Esophagus muscularis mucosa (tissue), 4 donors: ENCODE measurements around the gene WDR27.

Experiments
- EP300 ChIP-seq: sonication (generic); formaldehyde crosslinking; IDR thresholded peaks from one replicate; pipeline ENCODE4 v1.6.1; 2017; ENCODE audit warnings: antibody characterized with exemption
- POLR2A ChIP-seq: fragments of 450-650 bp; IDR thresholded peaks from one replicate; pipeline ENCODE4 v1.6.1; 2017; ENCODE audit warnings: antibody characterized with exemption, moderate library complexity, mild to moderate bottlenecking, low read depth
- POLR2AphosphoS5 ChIP-seq, 2 donors: sonication (generic); formaldehyde crosslinking; IDR thresholded peaks; one replicate each; pipeline ENCODE4 v1.6.1; 2017; ENCODE audit warnings: antibody characterized with exemption in 2 of 2
- TF ChIP-seq, protein P1 (sequence below), 3 experiments: fragments of 200-600 bp in 2 of 3; fragments of 450-650 bp in 1 of 3; sonication (generic) in 2 of 3; IDR thresholded peaks; one replicate each; pipeline ENCODE4 v1.5.1; 2017 to 2019; ENCODE audit warnings: antibody characterized with exemption in 3 of 3, mild to moderate bottlenecking in 2 of 3, moderate library complexity in 1 of 3

GRCh38 chr6:169500688-169501087 lies 201.1 kb downstream of the WDR27 start:
- TF ChIP-seq, protein P1, sequence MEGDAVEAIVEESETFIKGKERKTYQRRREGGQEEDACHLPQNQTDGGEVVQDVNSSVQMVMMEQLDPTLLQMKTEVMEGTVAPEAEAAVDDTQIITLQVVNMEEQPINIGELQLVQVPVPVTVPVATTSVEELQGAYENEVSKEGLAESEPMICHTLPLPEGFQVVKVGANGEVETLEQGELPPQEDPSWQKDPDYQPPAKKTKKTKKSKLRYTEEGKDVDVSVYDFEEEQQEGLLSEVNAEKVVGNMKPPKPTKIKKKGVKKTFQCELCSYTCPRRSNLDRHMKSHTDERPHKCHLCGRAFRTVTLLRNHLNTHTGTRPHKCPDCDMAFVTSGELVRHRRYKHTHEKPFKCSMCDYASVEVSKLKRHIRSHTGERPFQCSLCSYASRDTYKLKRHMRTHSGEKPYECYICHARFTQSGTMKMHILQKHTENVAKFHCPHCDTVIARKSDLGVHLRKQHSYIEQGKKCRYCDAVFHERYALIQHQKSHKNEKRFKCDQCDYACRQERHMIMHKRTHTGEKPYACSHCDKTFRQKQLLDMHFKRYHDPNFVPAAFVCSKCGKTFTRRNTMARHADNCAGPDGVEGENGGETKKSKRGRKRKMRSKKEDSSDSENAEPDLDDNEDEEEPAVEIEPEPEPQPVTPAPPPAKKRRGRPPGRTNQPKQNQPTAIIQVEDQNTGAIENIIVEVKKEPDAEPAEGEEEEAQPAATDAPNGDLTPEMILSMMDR (IDR thresholded peaks at IDR 0.05): no peak
- TF ChIP-seq POLR2AphosphoS5 (IDR thresholded peaks at IDR 0.05) (no peak), POLR2A (no peak), EP300 (no peak)
